Tibial nerve (tissue), 4 donors: Measurements from ENCODE around the gene FARSB. TPM values are rescaled to one million over a fixed set of nuclear protein-coding genes. Genes with fewer than 3 reads are reported as not detected.

Experiments used
- DNase-seq, 2 donors: peaks; one replicate each; pipeline ENCODE4 v3.0.0-alpha.2; 2019; ENCODE audit warnings: low spot score in 2 of 2
- H3K27ac ChIP-seq, 4 donors: fragments of 200-600 bp; sonication (generic) in 3 of 4; one replicate each; pipeline ENCODE4 v1.5.1; 2017 to 2019; ENCODE audit warnings: mild to moderate bottlenecking in 1 of 4
- H3K27me3 ChIP-seq, 2 donors: fragments of 200-600 bp; sonication (generic) in 1 of 2; one replicate each; pipeline versions ENCODE4 v1.5.1 to v1.6.0; 2017 to 2019
- H3K36me3 ChIP-seq, 3 donors: fragments of 200-600 bp; sonication (generic); one replicate each; pipeline ENCODE4 v1.5.1; 2018 to 2019
- H3K4me1 ChIP-seq, 4 donors: fragments of 200-600 bp; sonication (generic) in 3 of 4; one replicate each; pipeline ENCODE4 v1.5.1; 2017 to 2019
- H3K4me3 ChIP-seq, 4 donors: fragments of 200-600 bp; sonication (generic) in 3 of 4; one replicate each; pipeline ENCODE4 v1.5.1; 2017 to 2019; ENCODE audit warnings: mild to moderate bottlenecking in 1 of 4, moderate library complexity in 1 of 4
- H3K9me3 ChIP-seq, 4 donors: fragments of 200-600 bp; sonication (generic) in 3 of 4; one replicate each; pipeline ENCODE4 v1.5.1; 2017 to 2019
- CTCF ChIP-seq, 5 experiments: fragments of 200-600 bp in 3 of 5; fragments of 450-650 bp in 2 of 5; sonication (generic) in 3 of 5; IDR thresholded peaks; one replicate each; pipeline ENCODE4 v1.5.1; 2016 to 2019; ENCODE audit warnings: antibody characterized with exemption in 5 of 5, mild to moderate bottlenecking in 3 of 5, moderate library complexity in 2 of 5
- EP300 ChIP-seq, 2 donors: sonication (generic); formaldehyde crosslinking; IDR thresholded peaks; one replicate each; pipeline ENCODE4 v1.6.1; 2017; ENCODE audit warnings: antibody characterized with exemption in 2 of 2, mild to moderate bottlenecking in 1 of 2
- POLR2A ChIP-seq, 2 donors: fragments of 450-650 bp; IDR thresholded peaks; one replicate each; pipeline ENCODE4 v1.6.1; 2017; ENCODE audit warnings: antibody characterized with exemption in 2 of 2, mild to moderate bottlenecking in 2 of 2, moderate library complexity in 2 of 2
- WGBS, 2 donors: methylation state at CpG; one replicate each; pipeline ENCODE4 v1.1.5; 2018; 5-methylcytosine and 5-hydroxymethylcytosine counted together
- total RNA-seq, 4 donors: library from RNA; depleted of rRNA; stranded (reverse); fragments of >200 nt; gene quantifications; one replicate each; pipeline ENCODE4 v1.1.0, GENCODE V29; 2016

FARSB gene
- total RNA-seq, 4 donors from 2014 or later = 12.3 to 16.8 (median 13.9) TPM

- H3K4me1 ChIP-seq = peaks cover 0 to 39% (median 25%) of the 10 kb centered on the region in 4 donors
- no peak overlapping the region for H3K4me3 ChIP-seq
- peaks cover 0 to 12% (median 0%) of the 10 kb centered on the region in 3 donors for H3K36me3 ChIP-seq
- H3K27me3 ChIP-seq = no peaks in the 10 kb centered on the region
- H3K27ac ChIP-seq = no peak overlapping the region
- DNase-seq = no peak
- 75 to 76% methylated on average over 8 of the region's 8 CpGs for WGBS, 2 donors
- TF ChIP-seq CTCF (IDR thresholded peaks at IDR 0.05) = no peak
- TF ChIP-seq EP300 (IDR thresholded peaks at IDR 0.05) = no peak
- TF ChIP-seq POLR2A (IDR thresholded peaks at IDR 0.05) = no peak
- no peaks in the 10 kb centered on the region for H3K9me3 ChIP-seq
These were observed 3.2 kb downstream of the FARSB start for GRCh38 chr2:222652491-222653255.

- Histone ChIP-seq H3K4me1 (peaks cover 0 to 36% (median 24%) of the 10 kb centered on the region in 4 donors), H3K9me3 (no peaks in the 10 kb centered on the region), H3K4me3 (no peak overlapping the region), H3K27ac (no peak overlapping the region), H3K27me3 (no peaks in the 10 kb centered on the region), H3K36me3 (peaks cover 0 to 20% (median 0%) of the 10 kb centered on the region in 3 donors)
- no peak for DNase-seq
- 84 to 86% methylated on average over 4 of the region's 4 CpGs for WGBS, 2 donors
- TF ChIP-seq CTCF (IDR thresholded peaks at IDR 0.05) (no peak), EP300 (IDR thresholded peaks at IDR 0.05) (no peak), POLR2A (IDR thresholded peaks at IDR 0.05) (no peak)
These were observed 4.0 kb downstream of the FARSB start for GRCh38 chr2:222651718-222652418.

GRCh38 chr2:222649801-222650200 lies 6.1 kb downstream of the FARSB start:
- Histone ChIP-seq H3K4me3 (no peak overlapping the region), H3K27me3 (no peaks in the 10 kb centered on the region), H3K9me3 (no peaks in the 10 kb centered on the region), H3K27ac (no peak overlapping the region), H3K4me1 (peaks cover 0 to 26% (median 17%) of the 10 kb centered on the region in 4 donors), H3K36me3 (peaks cover 0 to 33% (median 0%) of the 10 kb centered on the region in 3 donors)
- TF ChIP-seq CTCF (IDR thresholded peaks at IDR 0.05) (no peak), POLR2A (IDR thresholded peaks at IDR 0.05) (no peak), EP300 (IDR thresholded peaks at IDR 0.05) (no peak)
- no peak for DNase-seq
- 93 to 97% methylated on average over 3 of the region's 3 CpGs for WGBS, 2 donors

GRCh38 chr2:222646008-222646407 lies 9.9 kb downstream of the FARSB start:
- no peak overlapping the region for H3K27ac ChIP-seq
- TF ChIP-seq EP300 (IDR thresholded peaks at IDR 0.05) (no peak), POLR2A (IDR thresholded peaks at IDR 0.05) (no peak), CTCF (IDR thresholded peaks at IDR 0.05) (no peak)
- H3K9me3 ChIP-seq = no peaks in the 10 kb centered on the region
- peaks cover 0 to 62% (median 0%) of the 10 kb centered on the region in 3 donors for H3K36me3 ChIP-seq
- no peaks in the 10 kb centered on the region for H3K27me3 ChIP-seq
- H3K4me1 ChIP-seq = peaks cover 0 to 4% (median 0%) of the 10 kb centered on the region in 4 donors
- DNase-seq = no peak
- H3K4me3 ChIP-seq = no peak overlapping the region
- WGBS, 2 donors = 89 to 96% methylated on average over 3 of the region's 3 CpGs

DNA sequence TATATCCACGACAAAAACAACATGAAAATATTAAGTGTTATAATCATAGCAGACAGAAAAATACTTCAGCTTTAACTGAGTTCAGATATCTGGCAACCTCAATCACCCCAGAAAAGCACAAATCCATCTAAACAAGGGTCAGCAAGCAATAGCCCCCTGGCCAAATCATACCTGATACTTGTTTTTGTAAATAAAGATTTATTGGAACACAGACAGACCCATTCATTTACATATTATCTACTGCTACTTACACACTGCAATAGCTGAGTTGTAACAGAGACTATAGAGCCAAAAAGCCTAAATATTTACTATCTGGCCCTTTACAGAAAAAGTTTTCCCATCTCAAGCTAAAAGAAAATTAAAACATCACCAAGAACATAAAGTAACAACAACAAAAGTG lies 12.8 kb downstream of the FARSB start:
- Histone ChIP-seq H3K27ac (no peak overlapping the region), H3K27me3 (no peaks in the 10 kb centered on the region), H3K4me3 (no peak overlapping the region), H3K9me3 (no peaks in the 10 kb centered on the region), H3K36me3 (peaks cover 0 to 81% (median under 1%) of the 10 kb centered on the region in 3 donors), H3K4me1 (no peaks in the 10 kb centered on the region)
- 87 to 88% methylated on average over 1 of the region's 1 CpG for whole genome bisulfite sequencing, 2 donors
- no peak for TF ChIP-seq POLR2A (IDR thresholded peaks at IDR 0.05)
- no peak for DNase-seq
